Skeletal muscle satellite cell (primary cell): ENCODE measurements around the gene AEBP1. TPM values are rescaled to one million over a fixed set of nuclear protein-coding genes. Genes with fewer than 3 reads are reported as not detected.

ENCODE experiments used
- H3K27me3 ChIP-seq: 2 replicates; pipeline ENCODE4 v1.7.0; 2013; ENCODE audit warnings: low read length; ENCODE audit not compliant: control insufficient read depth, insufficient read depth
- H3K36me3 ChIP-seq: 2 replicates; pipeline ENCODE4 v1.7.0; 2013; ENCODE audit warnings: mild to moderate bottlenecking, control low read depth, low read length; ENCODE audit not compliant: insufficient read depth
- H3K4me1 ChIP-seq: 2 replicates; pipeline ENCODE4 v1.7.0; 2013; ENCODE audit warnings: low read length; ENCODE audit not compliant: control insufficient read depth, insufficient read depth
- H3K4me2 ChIP-seq: 2 replicates; pipeline ENCODE4 v1.7.0; 2013; ENCODE audit warnings: mild to moderate bottlenecking, low read length
- H3K4me3 ChIP-seq: 2 replicates; pipeline ENCODE4 v1.7.0; 2013; ENCODE audit warnings: low read length
- H3K9ac ChIP-seq: 2 replicates; pipeline ENCODE4 v1.7.0; 2013; ENCODE audit warnings: mild to moderate bottlenecking, low read depth, low read length, moderate library complexity
- H3K9me3 ChIP-seq: replicated peaks from 2 replicates; pipeline ENCODE4 v1.7.0; 2013; ENCODE audit warnings: mild to moderate bottlenecking, control low read depth, low read length
- total RNA-seq: library from RNA; depleted of rRNA; stranded (reverse); fragments of >200 nt; gene quantifications from 2 replicates; pipeline ENCODE4 v1.2.3, GENCODE V29; 2012; rRNA removed

AEBP1 gene
- total RNA-seq = 36.7 and 51.7 TPM in 2 replicates

- H3K9me3 ChIP-seq = no peaks in the 10 kb centered on the region
- peaks cover 40% of the 10 kb centered on the region for H3K4me1 ChIP-seq
Observed at GRCh38 chr7:44103923-44104859, at the start of gene AEBP1. TSS of gene AEBP1 (plus strand) at chr7:44104345. CDS start at chr7:44104666, 321 bp downstream.

DNA sequence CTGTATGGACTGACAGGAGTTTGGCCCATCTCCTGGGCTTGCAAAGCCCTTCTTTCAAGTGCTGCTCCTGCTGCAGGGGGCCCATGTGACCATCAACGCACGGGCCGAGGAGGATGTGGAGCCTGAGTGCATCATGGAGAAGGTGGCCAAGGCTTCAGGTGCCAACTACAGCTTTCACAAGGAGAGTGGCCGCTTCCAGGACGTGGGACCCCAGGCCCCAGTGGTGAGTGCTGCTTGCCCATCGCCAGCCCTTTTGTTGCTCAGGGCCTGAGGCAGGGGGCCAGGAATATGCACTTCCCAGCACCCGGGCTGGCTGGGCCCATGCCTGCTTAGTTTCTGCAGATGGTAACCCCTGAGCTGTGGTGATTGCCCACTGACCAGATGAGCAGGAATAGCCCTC lies 47.5 kb upstream of the AEBP1 start:
- no peaks in the 10 kb centered on the region for H3K27me3 ChIP-seq
- peaks cover 84% of the 10 kb centered on the region for H3K36me3 ChIP-seq
- H3K4me3 ChIP-seq = no peak overlapping the region
- H3K4me2 ChIP-seq = no peak overlapping the region
- H3K9ac ChIP-seq = no peak overlapping the region
- H3K4me1 ChIP-seq = no peaks in the 10 kb centered on the region
- no peaks in the 10 kb centered on the region for H3K9me3 ChIP-seq

More at GRCh38 chr7:44103923-44104859, at the start of gene AEBP1:
- no peaks in the 10 kb centered on the region for H3K36me3 ChIP-seq
- H3K4me2 ChIP-seq = peak within 1 kb of the TSS; percentile 79
- H3K9ac ChIP-seq = peak within 1 kb of the TSS; percentile 7
- no peaks in the 10 kb centered on the region for H3K27me3 ChIP-seq
- H3K4me3 ChIP-seq = peak within 1 kb of the TSS; percentile 16

GRCh38 chr7:44057181-44057848 lies 46.8 kb upstream of the AEBP1 start:
- H3K36me3 ChIP-seq = peaks cover 86% of the 10 kb centered on the region
- H3K9me3 ChIP-seq = no peaks in the 10 kb centered on the region
- no peak overlapping the region for H3K4me3 ChIP-seq
- H3K27me3 ChIP-seq = no peaks in the 10 kb centered on the region
- H3K9ac ChIP-seq = no peak overlapping the region
- no peaks in the 10 kb centered on the region for H3K4me1 ChIP-seq
- H3K4me2 ChIP-seq = no peak overlapping the region

DNA sequence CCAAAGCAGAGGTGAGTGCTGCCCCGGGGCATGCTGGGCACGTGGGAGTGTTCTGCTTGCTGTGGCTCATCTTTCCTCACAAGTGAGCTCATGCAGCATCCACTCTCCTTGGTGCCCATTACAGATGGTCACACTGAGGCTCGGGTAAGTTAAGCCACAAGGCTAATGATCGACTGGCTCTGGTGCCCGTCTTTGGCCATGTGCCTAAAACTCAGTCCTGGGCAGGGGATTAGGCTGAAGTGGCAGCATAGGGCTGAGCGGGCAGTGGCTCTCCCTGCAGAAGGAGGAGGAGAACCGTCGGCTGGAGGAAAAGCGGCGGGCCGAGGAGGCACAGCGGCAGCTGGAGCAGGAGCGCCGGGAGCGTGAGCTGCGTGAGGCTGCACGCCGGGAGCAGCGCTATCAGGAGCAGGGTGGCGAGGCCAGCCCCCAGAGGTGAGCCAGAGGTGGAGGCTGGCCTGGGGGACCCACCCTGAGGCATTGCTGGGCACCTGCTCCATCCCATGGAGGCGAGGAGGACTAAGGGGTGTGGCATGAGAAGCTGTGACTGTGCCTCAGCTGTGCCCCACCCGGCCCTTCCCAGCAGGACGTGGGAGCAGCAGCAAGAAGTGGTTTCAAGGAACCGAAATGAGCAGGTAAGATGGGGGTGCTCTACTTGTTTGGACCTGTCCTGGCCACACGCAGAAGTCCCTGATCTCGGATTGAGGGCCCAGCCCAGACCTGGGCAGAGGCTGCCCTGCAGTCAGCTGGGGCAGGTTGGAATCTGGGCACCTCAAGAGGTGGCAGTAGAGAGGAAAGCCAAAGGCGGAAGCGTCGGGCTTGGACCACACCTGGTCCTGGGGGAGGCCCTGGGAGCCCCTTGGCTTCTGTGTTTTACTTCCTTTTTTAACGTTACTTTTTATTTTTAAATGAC lies 46.0 kb upstream of the AEBP1 start:
- no peak overlapping the region for H3K4me3 ChIP-seq
- H3K4me2 ChIP-seq = no peak overlapping the region
- H3K9me3 ChIP-seq = no peaks in the 10 kb centered on the region
- peaks cover 85% of the 10 kb centered on the region for H3K36me3 ChIP-seq
- H3K9ac ChIP-seq = no peak overlapping the region
- H3K4me1 ChIP-seq = no peaks in the 10 kb centered on the region
- no peaks in the 10 kb centered on the region for H3K27me3 ChIP-seq

DNA sequence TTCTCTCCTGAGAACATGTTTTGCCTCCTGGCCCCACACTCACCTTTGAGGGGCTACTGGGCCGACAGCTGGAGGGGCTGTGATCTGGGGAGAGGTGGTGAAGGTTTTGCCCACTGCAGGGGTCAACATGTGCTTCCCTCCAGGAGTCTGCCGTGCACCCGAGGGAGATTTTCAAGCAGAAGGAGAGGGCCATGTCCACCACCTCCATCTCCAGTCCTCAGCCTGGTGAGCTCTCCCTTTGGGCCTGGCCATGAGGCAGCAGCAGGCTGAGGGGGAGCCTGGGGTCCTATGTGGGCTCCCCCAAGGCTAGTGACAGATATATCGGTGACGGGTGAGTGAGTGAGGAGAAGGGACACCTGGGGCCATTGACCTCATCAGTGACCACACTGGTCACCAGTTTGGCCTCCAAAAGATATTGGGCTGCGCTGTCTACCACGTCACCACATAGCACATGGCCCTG lies 45.4 kb upstream of the AEBP1 start:
- H3K36me3 ChIP-seq = peaks cover 82% of the 10 kb centered on the region

GRCh38 chr7:44059219-44060090 lies 44.7 kb upstream of the AEBP1 start:
- Histone ChIP-seq H3K36me3 (peaks cover 81% of the 10 kb centered on the region), H3K9ac (no peak overlapping the region), H3K4me1 (no peaks in the 10 kb centered on the region), H3K9me3 (no peaks in the 10 kb centered on the region), H3K4me2 (no peak overlapping the region), H3K27me3 (no peaks in the 10 kb centered on the region), H3K4me3 (no peak overlapping the region)

More for the DNA sequence above, 45.4 kb upstream of the AEBP1 start:
- H3K27me3 ChIP-seq = no peaks in the 10 kb centered on the region
- H3K4me1 ChIP-seq = no peaks in the 10 kb centered on the region
- H3K4me2 ChIP-seq = no peak overlapping the region
- no peak overlapping the region for H3K4me3 ChIP-seq
- no peak overlapping the region for H3K9ac ChIP-seq
- no peaks in the 10 kb centered on the region for H3K9me3 ChIP-seq

- H3K4me3 ChIP-seq = no peak overlapping the region
- no peak overlapping the region for H3K4me2 ChIP-seq
- no peaks in the 10 kb centered on the region for H3K27me3 ChIP-seq
- H3K36me3 ChIP-seq = peaks cover 73% of the 10 kb centered on the region
- no peaks in the 10 kb centered on the region for H3K9me3 ChIP-seq
- H3K4me1 ChIP-seq = peaks cover 3% of the 10 kb centered on the region
- no peak overlapping the region for H3K9ac ChIP-seq
Observed at GRCh38 chr7:44060091-44060947, 43.8 kb upstream of the AEBP1 start.

DNA sequence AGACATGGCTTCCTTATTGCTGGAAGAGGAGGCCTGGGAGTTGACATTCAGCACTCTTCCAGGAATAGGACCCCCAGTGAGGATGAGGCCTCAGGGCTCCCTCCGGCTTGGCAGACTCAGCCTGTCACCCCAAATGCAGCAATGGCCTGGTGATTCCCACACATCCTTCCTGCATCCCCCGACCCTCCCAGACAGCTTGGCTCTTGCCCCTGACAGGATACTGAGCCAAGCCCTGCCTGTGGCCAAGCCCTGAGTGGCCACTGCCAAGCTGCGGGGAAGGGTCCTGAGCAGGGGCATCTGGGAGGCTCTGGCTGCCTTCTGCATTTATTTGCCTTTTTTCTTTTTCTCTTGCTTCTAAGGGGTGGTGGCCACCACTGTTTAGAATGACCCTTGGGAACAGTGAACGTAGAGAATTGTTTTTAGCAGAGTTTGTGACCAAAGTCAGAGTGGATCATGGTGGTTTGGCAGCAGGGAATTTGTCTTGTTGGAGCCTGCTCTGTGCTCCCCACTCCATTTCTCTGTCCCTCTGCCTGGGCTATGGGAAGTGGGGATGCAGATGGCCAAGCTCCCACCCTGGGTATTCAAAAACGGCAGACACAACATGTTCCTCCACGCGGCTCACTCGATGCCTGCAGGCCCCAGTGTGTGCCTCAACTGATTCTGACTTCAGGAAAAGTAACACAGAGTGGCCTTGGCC lies 43.0 kb upstream of the AEBP1 start:
- no peak overlapping the region for H3K4me3 ChIP-seq
- H3K27me3 ChIP-seq = no peaks in the 10 kb centered on the region
- H3K4me2 ChIP-seq = no peak overlapping the region
- no peak overlapping the region for H3K9ac ChIP-seq
- H3K4me1 ChIP-seq = peaks cover 3% of the 10 kb centered on the region
- H3K36me3 ChIP-seq = peaks cover 66% of the 10 kb centered on the region
- no peaks in the 10 kb centered on the region for H3K9me3 ChIP-seq

DNA sequence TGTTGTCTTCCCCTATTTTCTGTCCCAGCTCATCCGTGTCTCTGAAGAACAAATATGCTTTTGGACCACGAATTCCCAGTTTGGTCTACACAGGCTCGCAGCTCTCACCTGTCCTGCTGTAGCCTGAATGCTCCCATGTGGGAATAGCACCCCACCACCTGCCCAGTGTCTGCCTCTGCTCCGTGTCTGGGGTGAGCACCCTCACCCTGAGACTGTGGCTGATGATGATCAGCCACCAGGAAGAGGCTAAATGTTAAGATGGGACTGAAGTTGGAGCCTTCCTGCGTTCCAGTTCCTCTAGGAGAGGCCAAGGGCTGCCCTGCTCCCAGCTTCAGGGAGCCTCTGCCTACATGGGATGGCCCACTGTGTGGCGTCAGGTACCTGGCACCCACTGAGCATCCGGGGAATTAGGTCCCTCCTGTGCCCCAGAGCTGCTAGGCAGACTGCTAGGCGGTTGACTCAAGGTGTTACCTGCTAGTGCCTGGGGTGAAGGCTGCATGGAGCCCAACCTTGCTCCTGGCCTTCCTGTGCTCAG lies 42.4 kb upstream of the AEBP1 start:
- no peak overlapping the region for H3K4me2 ChIP-seq
- H3K36me3 ChIP-seq = peaks cover 61% of the 10 kb centered on the region
- no peaks in the 10 kb centered on the region for H3K27me3 ChIP-seq

More for the DNA sequence above, 42.4 kb upstream of the AEBP1 start:
- H3K9ac ChIP-seq = no peak overlapping the region
- peaks cover 3% of the 10 kb centered on the region for H3K4me1 ChIP-seq
- no peak overlapping the region for H3K4me3 ChIP-seq
- H3K9me3 ChIP-seq = no peaks in the 10 kb centered on the region
